NCI-H748 treated with DMSO at 0.1 percent for 48 hours (cell line): ENCODE data around the gene TBC1D14.
"Not testable (repeated sequence)": the region's sequence is repeated elsewhere in the genome, so short reads cannot be mapped to it uniquely, and the experiment has no call there.

ENCODE experiments used
- DNase-seq: peaks from one replicate; lab custom pipeline; 2025; lab: John Stamatoyannopoulos, UW

The TBC1D14 gene

GRCh38 chr4:6910340-6910959, 824 bp downstream of the TBC1D14 start:
- no peak for DNase-seq

GRCh38 chr4:6910960-6911874, 1.6 kb downstream of the TBC1D14 start:
- no peak for DNase-seq

- DNase-seq, result not testable (repeated sequence)
Observed at GRCh38 chr4:6911917-6912316, 2.3 kb downstream of the TBC1D14 start.

GRCh38 chr4:6912441-6912840, 2.8 kb downstream of the TBC1D14 start:
- DNase-seq, result no peak

GRCh38 chr4:6913350-6913905, 3.8 kb downstream of the TBC1D14 start:
- no peak for DNase-seq

GRCh38 chr4:6914448-6914847, 4.8 kb downstream of the TBC1D14 start:
- no peak for DNase-seq

GRCh38 chr4:6915041-6916005, 5.7 kb downstream of the TBC1D14 start:
- no peak for DNase-seq

GRCh38 chr4:6916069-6916586, 6.5 kb downstream of the TBC1D14 start:
- no peak for DNase-seq

GRCh38 chr4:6916587-6917460, 7.2 kb downstream of the TBC1D14 start:
- no peak for DNase-seq

GRCh38 chr4:6917461-6918271, 8.0 kb downstream of the TBC1D14 start:
- peak; percentile 81 for DNase-seq

- no peak for DNase-seq
Observed at GRCh38 chr4:6918338-6918737, 8.7 kb downstream of the TBC1D14 start.

GRCh38 chr4:6920171-6920570, 10.5 kb downstream of the TBC1D14 start:
- DNase-seq, result no peak

- DNase-seq, result no peak
Observed at GRCh38 chr4:6923507-6923906, 13.9 kb downstream of the TBC1D14 start.

GRCh38 chr4:6924361-6924779, 14.7 kb downstream of the TBC1D14 start:
- no peak for DNase-seq

- DNase-seq, result no peak
Observed at GRCh38 chr4:6925357-6925836, 15.8 kb downstream of the TBC1D14 start.

- DNase-seq, result no peak
Observed at GRCh38 chr4:6926081-6926480, 16.5 kb downstream of the TBC1D14 start.

GRCh38 chr4:6926681-6927478, 17.3 kb downstream of the TBC1D14 start:
- no peak for DNase-seq

- no peak for DNase-seq
Observed at GRCh38 chr4:6928081-6928480, 18.5 kb downstream of the TBC1D14 start.

- DNase-seq, result no peak
Observed at GRCh38 chr4:6929339-6929811, 19.7 kb downstream of the TBC1D14 start.
